Urinary bladder (tissue), 4 donors: ENCODE results near the gene PLK5. TPM values are rescaled to one million over a fixed set of nuclear protein-coding genes. Genes with fewer than 3 reads are reported as not detected.
A peak's percentile ranks its signal among the peaks of the same experiment; 100 is the strongest.
"Not testable (repeated sequence)": the region's sequence is repeated elsewhere in the genome, so short reads cannot be mapped to it uniquely, and the experiment has no call there.

Experiments used
- DNase-seq: peaks from one replicate; pipeline ENCODE4 v3.0.0-alpha.2; 2015; ENCODE audit errors: extremely low spot score
- H3K27ac ChIP-seq: one replicate; pipeline ENCODE4 v1.5.1; 2013; ENCODE audit warnings: low read depth, mild to moderate bottlenecking, moderate library complexity
- H3K36me3 ChIP-seq: one replicate; pipeline ENCODE4 v1.6.1; 2013; ENCODE audit warnings: mild to moderate bottlenecking, moderate library complexity; ENCODE audit not compliant: insufficient read depth
- H3K4me1 ChIP-seq: one replicate; pipeline ENCODE4 v1.6.1; 2013; ENCODE audit warnings: mild to moderate bottlenecking, moderate library complexity; ENCODE audit not compliant: insufficient read depth
- H3K4me3 ChIP-seq: one replicate; pipeline ENCODE4 v1.5.1; 2013; ENCODE audit warnings: low read depth, low read length
- WGBS: extraction: QIAGEN DNeasy Blood & Tissue Kit; methylation state at CpG from one replicate; pipeline ENCODE4 v1.1.7; 2013; 5-methylcytosine and 5-hydroxymethylcytosine counted together
- polyA plus RNA-seq: library from polyadenylated mRNA; stranded (reverse); fragments of 200-250 nt; gene quantifications from one replicate; pipeline ENCODE4 v1.2.3, GENCODE V29; 2013
- total RNA-seq: library from RNA; depleted of rRNA; stranded (reverse); fragments of >200 nt; gene quantifications from one replicate; pipeline ENCODE4 v1.2.3, GENCODE V29; 2014
- donor health status: healthy with polysubstance abuse.
- donor health status: healthy.

PLK5 gene
- total and polyA plus RNA-seq, 2 donors, result 0.37 to 2.3 TPM

GRCh38 chr19:1520203-1520780 is 3.6 kb upstream of the PLK5 start:
- H3K4me1 ChIP-seq, result no peaks in the 10 kb centered on the region
- DNase-seq, result no peak
- no peak overlapping the region for H3K27ac ChIP-seq
- WGBS, result 81% methylated on average over 17 of the region's 17 CpGs
- no peak overlapping the region for H3K4me3 ChIP-seq
- no peaks in the 10 kb centered on the region for H3K36me3 ChIP-seq

- no peak overlapping the region for H3K27ac ChIP-seq
- 30% methylated on average over 14 of the region's 14 CpGs for WGBS
- H3K4me1 ChIP-seq, result no peaks in the 10 kb centered on the region
- H3K4me3 ChIP-seq, result no peak overlapping the region
- no peak for DNase-seq
- H3K36me3 ChIP-seq, result no peaks in the 10 kb centered on the region
Measured at GRCh38 chr19:1521636-1522035, 2.2 kb upstream of the PLK5 start.

- Histone ChIP-seq H3K4me1 (no peaks in the 10 kb centered on the region), H3K36me3 (no peaks in the 10 kb centered on the region), H3K27ac (no peak overlapping the region), H3K4me3 (no peak overlapping the region)
- 52% methylated on average over 10 of the region's 10 CpGs for WGBS
- no peak for DNase-seq
Measured at GRCh38 chr19:1522061-1522460, 1.8 kb upstream of the PLK5 start.

- H3K27ac ChIP-seq, result no peak overlapping the region
- H3K4me3 ChIP-seq, result no peak overlapping the region
- H3K4me1 ChIP-seq, result no peaks in the 10 kb centered on the region
- no peak for DNase-seq
- H3K36me3 ChIP-seq, result no peaks in the 10 kb centered on the region
- WGBS, result 67% methylated on average over 18 of the region's 18 CpGs
Measured at GRCh38 chr19:1522838-1523237, 1.0 kb upstream of the PLK5 start.

GRCh38 chr19:1524287-1524971 is 552 bp downstream of the PLK5 start:
- DNase-seq, result no peak
- Histone ChIP-seq H3K36me3 (no peaks in the 10 kb centered on the region), H3K27ac (no peak overlapping the region), H3K4me1 (no peaks in the 10 kb centered on the region), H3K4me3 (peak overlapping the region; percentile 25)
- WGBS, result 9% methylated on average over 49 of the region's 49 CpGs

- 65% methylated on average over 17 of the region's 17 CpGs for WGBS
- DNase-seq, result no peak
- Histone ChIP-seq H3K36me3 (no peaks in the 10 kb centered on the region), H3K4me1 (no peaks in the 10 kb centered on the region), H3K4me3 (no peak overlapping the region), H3K27ac (no peak overlapping the region)
Measured at GRCh38 chr19:1524972-1525325, 1.1 kb downstream of the PLK5 start.

GRCh38 chr19:1525343-1525742 is 1.5 kb downstream of the PLK5 start:
- no peak overlapping the region for H3K27ac ChIP-seq
- H3K4me1 ChIP-seq, result no peaks in the 10 kb centered on the region
- no peak for DNase-seq
- H3K4me3 ChIP-seq, result no peak overlapping the region
- WGBS, result 68% methylated on average over 31 of the region's 31 CpGs
- no peaks in the 10 kb centered on the region for H3K36me3 ChIP-seq

GRCh38 chr19:1526066-1526778 is 2.3 kb downstream of the PLK5 start:
- 82% methylated on average over 33 of the region's 33 CpGs for WGBS
- Histone ChIP-seq H3K4me3 (no peak overlapping the region), H3K4me1 (no peaks in the 10 kb centered on the region)

GRCh38 chr19:1526979-1527649 is 3.2 kb downstream of the PLK5 start:
- WGBS, result 80% methylated on average over 18 of the region's 18 CpGs
- no peaks in the 10 kb centered on the region for H3K36me3 ChIP-seq

More at GRCh38 chr19:1526066-1526778, 2.3 kb downstream of the PLK5 start:
- H3K27ac ChIP-seq, result no peak overlapping the region
- no peaks in the 10 kb centered on the region for H3K36me3 ChIP-seq
- no peak for DNase-seq

GRCh38 chr19:1527650-1528309 is 3.9 kb downstream of the PLK5 start:
- WGBS, result 84% methylated on average over 27 of the region's 27 CpGs
- DNase-seq, result no peak
- Histone ChIP-seq H3K36me3 (no peaks in the 10 kb centered on the region), H3K4me1 (no peaks in the 10 kb centered on the region), H3K4me3 (no peak overlapping the region), H3K27ac (no peak overlapping the region)

More at GRCh38 chr19:1526979-1527649, 3.2 kb downstream of the PLK5 start:
- no peak for DNase-seq
- Histone ChIP-seq H3K4me1 (no peaks in the 10 kb centered on the region), H3K4me3 (no peak overlapping the region), H3K27ac (no peak overlapping the region)

GRCh38 chr19:1528596-1529429 is 4.9 kb downstream of the PLK5 start:
- WGBS, result 81% methylated on average over 22 of the region's 23 CpGs

GRCh38 chr19:1529430-1529816 is 5.5 kb downstream of the PLK5 start:
- Histone ChIP-seq H3K4me3 (no peak overlapping the region), H3K36me3 (no peaks in the 10 kb centered on the region), H3K27ac (no peak overlapping the region), H3K4me1 (no peaks in the 10 kb centered on the region)
- DNase-seq, result no peak
- 89% methylated on average over 16 of the region's 16 CpGs for WGBS

More at GRCh38 chr19:1528596-1529429, 4.9 kb downstream of the PLK5 start:
- H3K36me3 ChIP-seq, result no peaks in the 10 kb centered on the region
- no peak overlapping the region for H3K4me3 ChIP-seq
- H3K4me1 ChIP-seq, result no peaks in the 10 kb centered on the region
- H3K27ac ChIP-seq, result no peak overlapping the region
- no peak for DNase-seq

- not testable (repeated sequence) for H3K4me1 ChIP-seq, H3K36me3 ChIP-seq, H3K27ac ChIP-seq, DNase-seq, H3K4me3 ChIP-seq
- 93% methylated on average over 11 of the region's 11 CpGs for WGBS
Measured at GRCh38 chr19:1530856-1531255, 7.0 kb downstream of the PLK5 start.
